ENCODE data around the gene TSPAN10. TPM values are rescaled to one million over a fixed set of nuclear protein-coding genes. Genes with fewer than 3 reads are reported as not detected.

Gene TSPAN10
- total RNA-seq, 1 experiment from 2014 or later: 1.8 TPM

GRCh38 chr17:81665205-81666091, 28.5 kb downstream of the TSPAN10 start:
- ChIA-PET CTCF (interaction anchor here (0.9 kb wide), 1 partner anchor 9 kb away, joined by 3 read pairs; the partner anchor contains the start of gene PDE6G), POLR2A (interaction anchor here (0.6 to 8.0 kb wide), 16 partner anchors 10 to 427 kb away, joined by 3 to 101 read pairs (median 4); partner anchors contain the start of genes ARL16, FAAP100, HGS and MRPL12)

DNA sequence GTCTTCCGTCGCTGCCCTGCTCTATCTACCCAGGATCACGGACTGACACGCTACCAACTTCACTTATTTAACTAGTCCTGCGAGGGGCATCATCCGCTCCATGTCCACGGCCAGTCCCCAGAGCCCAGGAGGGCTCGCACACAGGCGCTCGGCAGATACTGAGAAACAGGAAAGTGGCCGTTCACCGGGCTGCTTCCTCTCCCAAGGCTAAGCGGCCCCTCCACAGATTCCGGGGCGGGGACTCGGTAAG, 29.0 kb downstream of the TSPAN10 start:
- ChIA-PET CTCF (no interaction called here), POLR2A (interaction anchor here (0.7 to 8.0 kb wide), 13 partner anchors 10 to 114 kb away, joined by 3 to 101 read pairs (median 6); partner anchors contain the start of genes ARL16, FAAP100, HGS and MRPL12)
- TF ChIP-seq, protein P1, sequence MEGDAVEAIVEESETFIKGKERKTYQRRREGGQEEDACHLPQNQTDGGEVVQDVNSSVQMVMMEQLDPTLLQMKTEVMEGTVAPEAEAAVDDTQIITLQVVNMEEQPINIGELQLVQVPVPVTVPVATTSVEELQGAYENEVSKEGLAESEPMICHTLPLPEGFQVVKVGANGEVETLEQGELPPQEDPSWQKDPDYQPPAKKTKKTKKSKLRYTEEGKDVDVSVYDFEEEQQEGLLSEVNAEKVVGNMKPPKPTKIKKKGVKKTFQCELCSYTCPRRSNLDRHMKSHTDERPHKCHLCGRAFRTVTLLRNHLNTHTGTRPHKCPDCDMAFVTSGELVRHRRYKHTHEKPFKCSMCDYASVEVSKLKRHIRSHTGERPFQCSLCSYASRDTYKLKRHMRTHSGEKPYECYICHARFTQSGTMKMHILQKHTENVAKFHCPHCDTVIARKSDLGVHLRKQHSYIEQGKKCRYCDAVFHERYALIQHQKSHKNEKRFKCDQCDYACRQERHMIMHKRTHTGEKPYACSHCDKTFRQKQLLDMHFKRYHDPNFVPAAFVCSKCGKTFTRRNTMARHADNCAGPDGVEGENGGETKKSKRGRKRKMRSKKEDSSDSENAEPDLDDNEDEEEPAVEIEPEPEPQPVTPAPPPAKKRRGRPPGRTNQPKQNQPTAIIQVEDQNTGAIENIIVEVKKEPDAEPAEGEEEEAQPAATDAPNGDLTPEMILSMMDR (IDR thresholded peaks at IDR 0.05; ENCODE audit: unreplicated experiment): no peak
- intact Hi-C loops (cut with micrococcal nuclease): loop anchor here (2.0 kb wide), 3 partner anchors 15 to 29 kb away; partner anchors contain the start of genes ARL16, NPLOC4 and TSPAN10
- Mint-ChIP-seq H3K27ac (ENCODE audit: low read depth, unreplicated experiment) (peak overlapping the region; percentile 79), H3K36me3 (ENCODE audit: insufficient read depth, unreplicated experiment) (peaks cover 41% of the 10 kb centered on the region), H3K27me3 (ENCODE audit: insufficient read depth, unreplicated experiment) (no peaks in the 10 kb centered on the region), H3K4me1 (ENCODE audit: insufficient read depth, unreplicated experiment) (peaks cover 15% of the 10 kb centered on the region), H3K9me3 (ENCODE audit: unreplicated experiment) (no peaks in the 10 kb centered on the region), H3K4me3 (ENCODE audit: unreplicated experiment) (peak overlapping the region; percentile 85)
- DNase-seq (ENCODE audit: unreplicated experiment): no peak
- TSS peak; percentile 65 for BruUV-seq (replicated peaks)

More at GRCh38 chr17:81665205-81666091, 28.5 kb downstream of the TSPAN10 start:
- TF ChIP-seq, protein P1 (IDR thresholded peaks at IDR 0.05; ENCODE audit: unreplicated experiment): no peak
- Mint-ChIP-seq H3K27ac (ENCODE audit: low read depth, unreplicated experiment) (peak overlapping the region; percentile 79), H3K9me3 (ENCODE audit: unreplicated experiment) (no peaks in the 10 kb centered on the region), H3K4me1 (ENCODE audit: insufficient read depth, unreplicated experiment) (peaks cover 15% of the 10 kb centered on the region), H3K4me3 (ENCODE audit: unreplicated experiment) (peak overlapping the region; percentile 85), H3K36me3 (ENCODE audit: insufficient read depth, unreplicated experiment) (peaks cover 36% of the 10 kb centered on the region), H3K27me3 (ENCODE audit: insufficient read depth, unreplicated experiment) (no peaks in the 10 kb centered on the region)
- no TSS peak for BruUV-seq (replicated peaks)
- peak; percentile 22 for DNase-seq (ENCODE audit: unreplicated experiment)
- intact Hi-C loops (cut with micrococcal nuclease): loop anchor here (2.0 kb wide), 3 partner anchors 15 to 29 kb away; partner anchors contain the start of genes ARL16, NPLOC4 and TSPAN10

DNA sequence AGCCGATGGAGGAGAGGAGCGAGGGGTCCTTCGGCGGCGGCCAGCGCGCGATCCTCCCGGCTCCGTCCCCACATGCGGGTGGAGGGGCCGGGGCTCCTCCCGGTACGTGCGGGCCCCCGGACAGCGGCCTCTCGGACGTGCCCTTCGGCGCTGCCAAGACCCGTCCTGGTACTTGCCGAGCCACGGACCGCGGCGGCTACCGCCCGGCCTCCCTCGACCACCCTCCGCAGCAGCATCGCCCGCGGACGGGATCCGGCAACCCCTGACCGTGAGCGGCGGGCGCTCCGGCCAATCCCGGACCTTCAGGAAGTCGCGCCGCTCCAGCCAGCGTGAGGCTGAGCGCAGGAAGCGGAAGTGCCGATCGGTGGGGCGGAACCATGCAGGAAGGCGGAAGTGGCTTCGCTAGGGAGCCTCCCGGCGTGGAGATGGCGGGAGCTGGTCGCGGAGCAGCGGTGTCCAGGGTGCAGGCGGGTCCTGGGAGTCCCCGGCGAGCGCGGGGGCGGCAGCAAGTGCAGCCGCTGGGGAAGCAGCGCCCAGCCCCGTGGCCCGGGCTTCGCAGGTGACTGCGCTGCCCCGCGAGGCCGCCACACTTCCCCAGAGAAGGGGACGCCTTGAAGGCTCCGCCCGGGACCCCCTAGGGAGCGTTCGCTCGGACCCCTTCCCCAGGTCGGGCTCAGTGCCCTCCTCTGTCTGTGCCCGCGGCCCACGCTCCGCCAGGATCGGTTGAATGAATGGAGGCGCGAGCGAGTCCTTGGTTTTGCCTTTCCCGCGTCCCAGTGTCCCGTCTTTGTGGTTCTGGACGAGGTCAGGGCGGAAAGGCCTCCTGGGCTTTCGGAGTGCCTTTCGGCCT, 29.6 kb downstream of the TSPAN10 start, which contains the start of the genes CCDC137 and OXLD1:
TSS of gene CCDC137 (plus strand) at position 396 of the 850 bp plus-strand sequence. CDS start at position 426, 30 bp downstream.
TSS of gene OXLD1 (minus strand) at position 264 of the 850 bp plus-strand sequence. CDS start at position 236, 28 bp downstream.
- H3K9me3 Mint-ChIP-seq (ENCODE audit: unreplicated experiment): no peaks in the 10 kb centered on the region
- peaks cover 43% of the 10 kb centered on the region for H3K36me3 Mint-ChIP-seq (ENCODE audit: insufficient read depth, unreplicated experiment)
- CTCF ChIA-PET: no interaction called here

More for the DNA sequence above, 29.6 kb downstream of the TSPAN10 start, which contains the start of the genes CCDC137 and OXLD1:
- H3K4me3 Mint-ChIP-seq (ENCODE audit: unreplicated experiment): peak within 1 kb of the TSS; percentile 85
- H3K4me1 Mint-ChIP-seq (ENCODE audit: insufficient read depth, unreplicated experiment): peaks cover 15% of the 10 kb centered on the region
- POLR2A ChIA-PET: interaction anchor here (0.6 to 8.0 kb wide), 20 partner anchors 10 to 1276 kb away, joined by 3 to 101 read pairs (median 4); partner anchors contain the start of genes ARL16, HGS, MCRIP1 and MRPL12
- peak; percentile 92 for DNase-seq (ENCODE audit: unreplicated experiment)
- intact Hi-C loops (cut with micrococcal nuclease): loop anchor here (2.0 kb wide), 3 partner anchors 16 to 30 kb away; partner anchors contain the start of genes ARL16, NPLOC4 and TSPAN10
- no peaks in the 10 kb centered on the region for H3K27me3 Mint-ChIP-seq (ENCODE audit: insufficient read depth, unreplicated experiment)
- peak within 1 kb of the TSS; percentile 79 for H3K27ac Mint-ChIP-seq (ENCODE audit: low read depth, unreplicated experiment)
- no TSS peak for BruUV-seq (replicated peaks)
- TF ChIP-seq, protein P1 (IDR thresholded peaks at IDR 0.05; ENCODE audit: unreplicated experiment): no peak
